Dermis microvascular lymphatic vessel endothelial cell (primary cell): ENCODE measurements around the gene TUBGCP5. TPM values are rescaled to one million over a fixed set of nuclear protein-coding genes. Genes with fewer than 3 reads are reported as not detected.
"Not testable (repeated sequence)": the region's sequence is repeated elsewhere in the genome, so short reads cannot be mapped to it uniquely, and the experiment has no call there.

Experiments
- DNase-seq, 2 donors: peaks; one replicate each; pipeline versions ENCODE4 v3.0.0 to v3.0.0-alpha.2; 2010; ENCODE audit warnings: low read depth in 2 of 2
- total RNA-seq: library from RNA; depleted of rRNA; stranded (reverse); fragments of >200 nt; gene quantifications from 2 replicates; pipeline ENCODE4 v1.2.1, GENCODE V29; 2014

Gene TUBGCP5
- total RNA-seq, 1 donor from 2014 or later = 12.6 TPM

DNA sequence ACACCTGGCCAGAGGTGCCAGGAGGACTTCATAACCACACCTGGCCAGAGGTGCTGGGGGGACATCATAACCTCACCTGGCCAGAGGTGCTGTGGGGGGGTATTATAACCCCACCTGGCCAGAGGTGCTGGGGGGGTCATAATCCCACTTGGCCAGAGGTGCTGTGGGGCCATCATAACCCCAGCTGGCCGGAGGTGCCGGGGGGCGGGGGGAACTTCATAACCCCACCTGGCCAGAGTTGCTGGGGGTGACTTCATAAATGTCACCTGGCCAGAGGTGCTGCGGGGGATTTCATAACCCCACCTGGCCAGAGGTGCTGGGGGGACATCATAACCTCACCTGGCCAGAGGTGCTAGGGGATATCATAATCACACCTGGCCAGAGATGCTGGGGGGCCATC is 4.2 kb upstream of the TUBGCP5 start:
- not testable (repeated sequence) for DNase-seq

GRCh38 chr15:23041736-23042135 is 2.4 kb upstream of the TUBGCP5 start:
- not testable (repeated sequence) for DNase-seq

- DNase-seq = no peak
Measured at GRCh38 chr15:23039917-23040281, 530 bp upstream of the TUBGCP5 start.

- DNase-seq = peak; percentile 36 to 55
Measured at GRCh38 chr15:23038726-23039142, 635 bp downstream of the TUBGCP5 start.

GRCh38 chr15:23035964-23036566 is 3.3 kb downstream of the TUBGCP5 start:
- DNase-seq = peak; percentile 52 to 68

DNA sequence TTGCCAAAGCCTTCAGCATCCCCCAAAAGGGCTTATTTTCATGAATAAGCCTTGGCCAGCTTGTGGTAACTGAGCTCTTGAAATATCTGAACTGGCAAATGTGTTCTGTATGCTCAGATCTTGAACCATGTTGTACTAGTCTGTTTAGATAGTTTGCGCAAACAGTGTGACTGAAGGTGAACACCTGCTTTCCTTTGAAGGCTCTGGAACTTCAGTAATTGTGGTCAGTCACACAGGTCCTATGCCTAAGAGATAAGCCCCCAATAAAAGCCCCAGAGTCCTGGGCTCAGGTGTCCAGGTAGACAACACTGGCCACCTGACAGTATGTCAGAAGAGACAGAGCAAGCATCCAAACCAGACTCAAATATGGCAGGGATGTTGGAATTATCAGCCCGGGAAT is 5.4 kb downstream of the TUBGCP5 start:
- no peak for DNase-seq

GRCh38 chr15:23026218-23026617 is 13.2 kb downstream of the TUBGCP5 start:
- DNase-seq = no peak

DNA sequence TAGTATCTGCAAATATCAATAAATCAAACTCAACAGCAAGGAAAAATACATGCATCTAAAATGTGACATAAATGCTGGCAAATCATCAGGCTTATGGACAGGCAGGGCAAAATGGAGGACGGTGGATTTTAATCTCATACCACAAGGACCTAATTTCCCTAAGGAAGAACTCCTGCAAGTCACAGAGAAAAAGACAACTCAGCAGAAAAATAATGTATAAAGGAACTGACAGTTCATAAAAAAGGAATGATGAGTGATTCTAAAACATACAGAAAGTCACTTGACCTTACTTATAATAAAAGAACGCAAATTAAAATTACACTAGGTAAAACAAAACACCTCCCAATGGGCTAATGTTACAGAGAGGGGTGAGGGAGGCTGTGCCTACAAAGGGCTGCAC is 17.2 kb downstream of the TUBGCP5 start:
- DNase-seq = no peak

- no peak for DNase-seq
Measured at GRCh38 chr15:23014394-23015000, 24.9 kb downstream of the TUBGCP5 start.

DNA sequence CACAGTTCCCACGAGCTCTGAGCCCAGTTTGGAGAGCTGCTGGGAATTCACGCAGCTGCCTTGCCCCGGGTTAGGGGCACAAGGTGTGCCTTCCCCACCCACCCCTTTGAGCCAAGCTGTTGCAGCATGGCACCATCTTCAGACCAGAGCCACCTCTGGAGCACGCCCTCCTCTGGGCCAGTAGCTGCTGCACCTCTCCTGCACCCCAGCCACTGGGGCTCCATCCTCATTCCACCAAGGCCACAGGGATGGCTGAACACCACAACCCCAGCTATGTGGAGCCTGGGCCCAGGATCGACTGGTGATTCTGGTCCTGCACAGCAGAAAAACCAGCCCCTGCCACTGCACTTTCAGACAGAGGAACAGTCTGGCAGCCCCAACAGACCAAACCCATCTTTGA is 25.7 kb downstream of the TUBGCP5 start:
- DNase-seq = no peak

DNA sequence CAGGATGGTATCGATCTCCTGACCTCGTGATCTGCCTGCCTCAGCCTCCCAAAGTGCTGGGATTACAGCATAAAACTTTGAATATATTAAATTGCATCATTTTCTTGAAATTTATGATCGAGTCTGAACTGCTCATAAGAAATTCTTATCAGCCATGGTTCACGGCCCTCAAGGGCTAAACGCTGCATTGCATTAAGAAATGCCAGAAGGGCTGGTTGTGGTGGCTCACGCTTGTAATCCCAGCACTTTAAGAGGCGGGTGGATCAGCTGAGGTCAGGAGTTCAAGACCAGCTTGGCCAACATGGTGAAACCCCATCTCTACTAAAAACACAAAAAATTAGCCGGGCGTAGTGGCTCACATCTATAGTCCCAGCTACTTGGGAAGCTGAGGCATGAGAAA is 26.8 kb downstream of the TUBGCP5 start:
- DNase-seq = not testable (repeated sequence)

DNA sequence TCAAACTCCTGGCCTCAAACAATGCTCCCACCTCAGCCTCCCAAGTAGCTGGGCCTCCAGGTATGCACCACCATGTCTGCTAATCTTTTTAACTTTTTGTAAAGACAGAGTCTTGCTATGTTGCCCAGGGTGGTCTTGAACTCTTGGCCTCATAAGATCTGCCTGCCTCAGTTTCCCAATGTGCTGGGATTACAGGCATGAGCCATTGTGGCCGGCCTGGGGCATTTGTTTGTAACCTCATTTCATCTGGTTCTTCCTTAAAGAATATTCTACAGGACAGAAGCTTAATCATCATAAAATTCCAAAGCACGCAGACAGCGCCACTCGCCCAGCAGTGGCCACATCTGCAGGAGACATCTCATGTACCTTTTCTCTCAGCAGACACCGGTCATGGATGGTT is 35.6 kb downstream of the TUBGCP5 start:
- no peak for DNase-seq

- DNase-seq = no peak
Measured at GRCh38 chr15:23002920-23003319, 36.4 kb downstream of the TUBGCP5 start.

DNA sequence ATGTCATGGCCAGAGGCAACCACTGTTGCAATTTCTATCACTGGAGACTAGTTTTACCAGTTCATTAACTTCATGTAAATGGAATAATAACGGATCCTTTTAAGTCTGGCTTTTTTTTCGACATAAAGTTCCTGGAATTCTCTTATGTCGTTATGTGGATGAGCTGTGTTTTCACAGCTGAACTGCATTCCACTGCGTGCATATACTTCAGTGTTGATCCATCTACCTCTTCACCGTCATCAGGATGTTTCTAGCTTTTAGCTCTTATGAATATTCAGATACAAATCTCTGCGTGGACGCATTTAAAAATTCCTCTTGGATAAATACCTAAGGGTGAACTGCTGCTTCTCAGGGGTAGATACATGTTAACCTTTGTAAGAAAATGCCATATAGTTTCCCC is 43.6 kb downstream of the TUBGCP5 start:
- no peak for DNase-seq

DNA sequence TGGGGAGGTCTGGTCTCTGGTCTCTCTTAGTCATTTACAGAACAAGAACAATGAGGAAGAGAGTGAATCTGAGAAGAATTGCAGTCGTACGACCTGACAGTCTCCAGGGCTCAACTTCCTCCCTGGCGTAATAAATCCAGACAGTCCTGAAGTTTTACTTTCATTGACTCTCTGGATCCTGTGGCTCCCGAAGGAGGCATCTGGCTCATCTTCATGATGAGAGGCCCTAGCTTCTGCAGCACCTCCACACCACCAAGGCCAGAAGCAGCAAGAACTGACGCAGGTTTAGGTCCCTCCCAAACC is 47.4 kb downstream of the TUBGCP5 start:
- no peak for DNase-seq

GRCh38 chr15:22989576-22990477 is 49.5 kb downstream of the TUBGCP5 start:
- no peak for DNase-seq

DNA sequence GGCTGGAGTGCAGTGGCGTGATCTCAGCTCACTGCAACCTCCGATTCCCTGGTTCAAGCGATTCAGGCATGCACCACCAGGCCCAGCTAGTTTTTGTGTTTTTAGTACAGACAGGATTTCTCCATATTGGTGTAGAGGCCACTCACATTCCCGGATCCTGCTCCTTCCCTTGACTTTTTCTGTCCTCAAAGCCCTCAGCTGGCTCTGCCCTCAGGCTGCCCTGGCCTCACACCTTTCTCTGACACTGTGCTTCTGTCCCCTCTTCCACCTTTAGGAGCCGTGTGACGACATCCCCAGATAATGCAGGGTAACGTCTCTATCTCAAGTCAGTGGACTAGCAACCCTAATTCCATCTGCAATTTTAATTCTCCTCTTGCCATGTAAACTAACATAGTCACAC is 50.6 kb downstream of the TUBGCP5 start:
- no peak for DNase-seq

GRCh38 chr15:22981931-22982330 is 57.4 kb downstream of the TUBGCP5 start:
- not testable (repeated sequence) for DNase-seq

DNA sequence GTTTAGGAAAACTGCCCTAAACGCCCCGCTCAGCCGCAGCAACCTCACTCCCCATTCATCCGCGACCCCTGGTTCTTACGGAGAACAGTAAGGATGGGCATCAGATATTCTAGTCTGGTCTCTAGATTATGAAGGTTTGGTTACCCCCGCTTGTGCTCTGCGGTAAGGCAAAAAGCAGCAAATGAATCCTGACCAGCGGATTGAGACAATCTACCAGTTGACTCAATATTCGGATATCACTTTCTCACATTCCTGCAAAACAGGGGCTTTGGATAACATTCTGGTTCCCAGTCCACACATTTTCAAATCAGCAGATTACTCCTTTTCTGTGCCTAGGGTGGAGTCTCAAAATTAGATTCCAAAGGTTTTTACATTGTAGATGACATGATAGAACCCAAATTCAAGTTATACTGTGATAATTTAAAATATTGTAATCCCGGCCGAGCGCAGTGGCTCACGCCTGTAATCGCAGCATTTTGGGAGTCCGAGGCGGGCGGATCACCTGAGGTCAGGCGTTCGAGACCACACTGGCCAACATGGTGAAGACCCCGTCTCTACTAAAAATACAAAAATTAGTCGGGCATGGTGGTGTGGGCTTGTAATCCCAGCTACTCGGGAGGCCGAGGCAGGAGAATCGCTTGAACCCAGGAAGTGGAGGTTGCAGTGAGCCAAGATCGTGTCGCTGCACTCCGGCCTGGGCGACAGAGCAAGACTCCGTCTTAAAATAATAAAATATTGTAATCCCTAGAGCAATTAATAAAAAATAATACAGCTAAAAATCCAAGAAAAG is 58.1 kb downstream of the TUBGCP5 start:
- DNase-seq = no peak

DNA sequence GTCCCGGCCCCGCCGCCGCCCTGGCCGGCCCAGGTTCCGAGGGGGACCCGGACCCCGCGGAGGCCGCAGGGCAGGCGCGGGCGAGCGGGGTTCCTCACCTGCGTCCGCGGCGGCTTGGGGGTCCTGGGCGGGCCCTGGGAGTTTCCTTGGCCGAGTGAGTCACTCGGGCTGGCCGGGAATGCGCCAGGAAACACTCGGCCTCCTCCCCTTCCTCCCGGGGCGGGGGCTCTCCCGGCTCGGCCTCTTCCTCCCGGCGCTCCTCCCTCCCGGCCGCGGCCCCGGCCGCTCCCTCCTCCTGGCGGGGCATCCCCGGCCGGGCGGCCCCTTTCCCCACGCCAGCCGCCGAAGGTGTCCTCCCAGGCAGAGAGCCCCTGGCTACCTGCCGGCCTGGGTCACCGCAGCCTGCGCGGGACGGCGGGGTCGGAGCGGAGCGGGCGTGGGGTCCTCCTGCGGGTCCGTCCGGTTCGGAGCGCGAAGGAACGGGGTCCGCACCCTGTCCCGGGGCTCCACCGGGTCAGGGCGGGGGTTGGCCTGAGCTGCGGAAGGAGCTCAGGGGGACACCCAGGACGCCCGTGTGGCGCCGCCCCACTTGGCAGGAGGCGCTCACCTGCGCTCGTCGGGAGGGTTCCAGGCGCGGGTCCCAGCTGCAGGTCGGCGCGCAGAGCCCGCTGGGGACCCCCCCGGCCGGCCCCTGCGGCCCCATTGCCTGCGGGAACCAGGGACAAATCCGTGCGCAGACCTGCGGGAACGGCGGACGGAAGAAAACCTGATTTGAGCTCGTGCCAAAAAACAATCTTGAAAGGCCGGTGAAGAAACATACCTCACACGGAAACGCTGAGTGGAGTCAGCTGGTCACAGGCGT is 58.9 kb downstream of the TUBGCP5 start, which contains the start of gene CYFIP1:
Gene CYFIP1 (minus strand): TSS at position 180 of the 862 bp plus-strand sequence. CDS start 33,083 bp downstream, outside the sequence.
- DNase-seq = peak; percentile 64 to 91
